HEK293 (cell line): Measurements from ENCODE around the gene GMDS.

ENCODE experiments used
- CTCF ChIA-PET: fragments of 350-600 bp; formaldehyde crosslinking; extraction: SDS; loops from one replicate; lab custom pipeline; 2021; ENCODE audit warnings: antibody characterized with exemption; lab: Yijun Ruan, JAX
- POLR2A ChIA-PET: fragments of 300-600 bp; formaldehyde crosslinking; extraction: SDS; loops from one replicate; lab custom pipeline; 2020; ENCODE audit warnings: antibody characterized with exemption, inconsistent platforms; lab: Yijun Ruan, JAX
- H3K27ac ChIP-seq: fragments of 200-500 bp; sonication (Bioruptor generic); 2 replicates; pipeline ENCODE4 v1.5.1; 2014; ENCODE audit warnings: low read depth, low read length, control low read depth, inconsistent platforms; ENCODE audit errors: extremely low read depth
- H3K36me3 ChIP-seq, 2 experiments: fragments of 200-500 bp in 1 of 2; sonication (Bioruptor generic) in 1 of 2; 1 replicate in 1 of 2; 2 replicates in 1 of 2; pipeline ENCODE4 v1.5.1; 2014 to 2017; ENCODE audit warnings: inconsistent platforms in 2 of 2, low read length in 2 of 2; ENCODE audit not compliant: control insufficient read depth in 2 of 2, insufficient read depth in 1 of 2
- H3K4me1 ChIP-seq: fragments of 200-500 bp; sonication (Bioruptor generic); 2 replicates; pipeline ENCODE4 v1.5.1; 2014; ENCODE audit warnings: mild to moderate bottlenecking, low read length, inconsistent platforms; ENCODE audit not compliant: control insufficient read depth, insufficient read depth
- H3K4me3 ChIP-seq: 2 replicates; pipeline ENCODE4 v1.5.1; 2011; ENCODE audit warnings: low read depth, mild to moderate bottlenecking, control low read depth, low read length, moderate library complexity
- H3K9me3 ChIP-seq: fragments of 200-500 bp; sonication (Bioruptor generic); 2 replicates; pipeline ENCODE4 v1.5.1; 2014; ENCODE audit warnings: low read depth, low read length, inconsistent platforms; ENCODE audit not compliant: control insufficient read depth, insufficient read depth
- GLIS1 ChIP-seq: fragments of 450-650 bp; formaldehyde crosslinking; IDR thresholded peaks from 2 replicates; pipeline ENCODE4 v1.5.1; 2016; ENCODE audit warnings: missing biosample characterization, missing genetic modification characterization
- HOXC10 ChIP-seq: sonication (generic); formaldehyde crosslinking; IDR thresholded peaks from 2 replicates; pipeline ENCODE4 v1.8.1; 2023; ENCODE audit warnings: mild to moderate bottlenecking, missing genetic modification reagents
- OSR2 ChIP-seq: fragments of 450-650 bp; formaldehyde crosslinking; IDR thresholded peaks from 2 replicates; pipeline ENCODE4 v1.5.1; 2016; ENCODE audit warnings: missing biosample characterization, missing genetic modification characterization
- PATZ1 ChIP-seq: fragments of 450-650 bp; formaldehyde crosslinking; IDR thresholded peaks from 2 replicates; pipeline ENCODE4 v1.5.1; 2016; ENCODE audit warnings: missing biosample characterization, missing genetic modification characterization
- ZBTB49 ChIP-seq: fragments of 450-650 bp; formaldehyde crosslinking; IDR thresholded peaks from 2 replicates; pipeline ENCODE4 v1.5.1; 2016; ENCODE audit warnings: missing biosample characterization, missing genetic modification characterization, low read depth
- ZNF18 ChIP-seq: fragments of 450-650 bp; formaldehyde crosslinking; IDR thresholded peaks from 2 replicates; pipeline ENCODE4 v1.5.1; 2016; ENCODE audit warnings: missing biosample characterization, missing genetic modification characterization
- ZNF266 ChIP-seq: fragments of 450-650 bp; formaldehyde crosslinking; IDR thresholded peaks from 2 replicates; pipeline ENCODE4 v1.5.1; 2016; ENCODE audit warnings: missing biosample characterization, missing genetic modification characterization, low read depth
- ZNF335 ChIP-seq: fragments of 450-650 bp; formaldehyde crosslinking; conservative IDR thresholded peaks from 2 replicates; pipeline ENCODE4 v1.5.1; 2016; ENCODE audit warnings: missing biosample characterization, missing genetic modification characterization
- ZNF362 ChIP-seq: fragments of 450-650 bp; formaldehyde crosslinking; IDR thresholded peaks from 2 replicates; pipeline ENCODE4 v1.5.1; 2016; ENCODE audit warnings: missing biosample characterization, missing genetic modification characterization
- ZNF501 ChIP-seq: fragments of 450-650 bp; formaldehyde crosslinking; IDR thresholded peaks from 2 replicates; pipeline ENCODE4 v1.5.1; 2016; ENCODE audit warnings: missing biosample characterization, missing genetic modification characterization
- ZNF513 ChIP-seq: fragments of 450-650 bp; IDR thresholded peaks from 2 replicates; pipeline ENCODE4 v1.5.1; 2018; ENCODE audit warnings: missing biosample characterization, missing genetic modification characterization
- ZNF530 ChIP-seq: fragments of 450-650 bp; formaldehyde crosslinking; IDR thresholded peaks from 2 replicates; pipeline ENCODE4 v1.5.1; 2016; ENCODE audit warnings: low read depth, missing biosample characterization, missing genetic modification characterization
- ZNF548 ChIP-seq: fragments of 450-650 bp; formaldehyde crosslinking; IDR thresholded peaks from 2 replicates; pipeline ENCODE4 v1.5.1; 2016; ENCODE audit warnings: missing biosample characterization, missing genetic modification characterization
- ZNF645 ChIP-seq: fragments of 450-650 bp; formaldehyde crosslinking; IDR thresholded peaks from 2 replicates; pipeline ENCODE4; 2016; ENCODE audit warnings: missing biosample characterization, missing genetic modification characterization

The GMDS gene

GRCh38 chr6:1737463-1738311 lies 507.7 kb downstream of the GMDS start (continued):
- TF ChIP-seq ZNF18 (tag by site-specific recombination), result peak; percentile 51
- peak; percentile 7; the same call in 1 of the 2 replicates for TF ChIP-seq ZNF548 (tag by site-specific recombination)
- no peak for TF ChIP-seq PATZ1 (tag by site-specific recombination)
- no peak for TF ChIP-seq HOXC10 (CRISPR knock-in tag)
- no peak for TF ChIP-seq ZNF530 (tag by site-specific recombination)
- 0 out of 2 replicates have a peak, but pooled peaks have one; percentile 0 for TF ChIP-seq ZNF266 (tag by site-specific recombination)

- Histone ChIP-seq H3K4me1 (no peaks in the 10 kb centered on the region), H3K27ac (no peak overlapping the region), H3K4me3 (no peak overlapping the region), H3K9me3 (no peaks in the 10 kb centered on the region), H3K36me3 (no peaks in the 10 kb centered on the region)
- ChIA-PET CTCF (no interaction called here), POLR2A (no interaction called here)
- no peak for TF ChIP-seq ZNF335 (tag by site-specific recombination)
- no peak for TF ChIP-seq ZBTB49
- no peak for TF ChIP-seq ZNF362
- peak; percentile 11; the same call in 1 of the 2 replicates for TF ChIP-seq OSR2 (tag by site-specific recombination)
- TF ChIP-seq ZNF645 (tag by site-specific recombination), result no peak
- TF ChIP-seq GLIS1 (tag by site-specific recombination), result peak; percentile 63
- TF ChIP-seq ZNF513 (tag by site-specific recombination), result no peak
- TF ChIP-seq ZNF501 (tag by site-specific recombination), result no peak
Observed at GRCh38 chr6:1736346-1737105, 508.9 kb downstream of the GMDS start.
